DOHH2 (cell line): ENCODE data around the gene HECW1.

Experiments used
- EZH2phosphoT487 ChIP-seq: fragments of 200-600 bp; sonication (generic); IDR thresholded peaks from 2 replicates; pipeline ENCODE4 v1.6.1; 2017; ENCODE audit warnings: borderline replicate concordance, mild to moderate bottlenecking, antibody characterized with exemption, low read length, moderate library complexity, mixed read lengths
- TF ChIP-seq, protein P1 (sequence below): fragments of 200-600 bp; sonication (generic); IDR thresholded peaks from one replicate; pipeline ENCODE4 v1.5.1; 2014; ENCODE audit warnings: antibody characterized with exemption, mild to moderate bottlenecking, low read depth, low read length; ENCODE audit not compliant: poor library complexity, severe bottlenecking

DNA sequence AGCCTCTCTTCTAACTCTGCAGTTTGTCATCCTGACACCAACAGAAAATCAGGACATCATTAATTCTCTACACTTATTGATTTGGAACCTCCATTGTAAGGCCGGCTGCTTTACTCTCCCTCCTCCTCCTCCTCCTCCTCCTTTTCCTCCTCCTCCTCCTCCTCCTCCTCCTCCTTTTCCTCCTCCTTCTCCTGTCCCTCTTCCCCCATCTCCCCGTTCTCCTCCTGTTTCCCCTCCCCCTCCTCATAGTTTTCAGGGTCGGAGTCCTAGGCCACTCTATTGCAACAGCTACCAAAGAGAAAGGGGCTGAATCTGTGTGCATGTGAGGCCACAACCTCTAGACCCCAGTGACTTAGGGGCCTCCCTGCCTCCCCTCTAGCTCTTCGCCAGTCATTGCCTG is 136.1 kb downstream of the HECW1 start:
- TF ChIP-seq, protein P1, sequence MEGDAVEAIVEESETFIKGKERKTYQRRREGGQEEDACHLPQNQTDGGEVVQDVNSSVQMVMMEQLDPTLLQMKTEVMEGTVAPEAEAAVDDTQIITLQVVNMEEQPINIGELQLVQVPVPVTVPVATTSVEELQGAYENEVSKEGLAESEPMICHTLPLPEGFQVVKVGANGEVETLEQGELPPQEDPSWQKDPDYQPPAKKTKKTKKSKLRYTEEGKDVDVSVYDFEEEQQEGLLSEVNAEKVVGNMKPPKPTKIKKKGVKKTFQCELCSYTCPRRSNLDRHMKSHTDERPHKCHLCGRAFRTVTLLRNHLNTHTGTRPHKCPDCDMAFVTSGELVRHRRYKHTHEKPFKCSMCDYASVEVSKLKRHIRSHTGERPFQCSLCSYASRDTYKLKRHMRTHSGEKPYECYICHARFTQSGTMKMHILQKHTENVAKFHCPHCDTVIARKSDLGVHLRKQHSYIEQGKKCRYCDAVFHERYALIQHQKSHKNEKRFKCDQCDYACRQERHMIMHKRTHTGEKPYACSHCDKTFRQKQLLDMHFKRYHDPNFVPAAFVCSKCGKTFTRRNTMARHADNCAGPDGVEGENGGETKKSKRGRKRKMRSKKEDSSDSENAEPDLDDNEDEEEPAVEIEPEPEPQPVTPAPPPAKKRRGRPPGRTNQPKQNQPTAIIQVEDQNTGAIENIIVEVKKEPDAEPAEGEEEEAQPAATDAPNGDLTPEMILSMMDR: no peak
- TF ChIP-seq EZH2phosphoT487: no peak
